Measurements from ENCODE around the gene FOXO6. TPM values are rescaled to one million over a fixed set of nuclear protein-coding genes. Genes with fewer than 3 reads are reported as not detected.

FOXO6 gene
- total RNA-seq, 5 donors from 2014 or later (not counting 1 experiment from before 2014, with no cell fraction given), result 0.13 to 0.70 (median 0.63) TPM; not detected in 2

- Histone ChIP-seq H3K36me3 (ENCODE audit: control insufficient read depth in 2 of 2, extremely low read depth in 1 of 2, insufficient read depth in 1 of 2, low read length in 1 of 2) (no peaks in the 10 kb centered on the region), H3K27ac (ENCODE audit: low read length) (no peak overlapping the region), H3K4me3 (ENCODE audit: control insufficient read depth in 1 of 2, extremely low read depth in 1 of 2, low read length in 1 of 2) (no peak overlapping the region), H3K27me3 (replicated peaks in 1 of 2; ENCODE audit: control insufficient read depth in 2 of 2, extremely low read depth in 1 of 2, insufficient read depth in 2 of 2, low read length in 1 of 2) (peaks cover 5 to 79% of the 10 kb centered on the region in 2 experiments), H3K4me1 (ENCODE audit: control insufficient read depth in 1 of 2, extremely low read depth in 1 of 2, insufficient read depth in 2 of 2, low read length in 2 of 2) (peaks cover 0 to 22% of the 10 kb centered on the region in 2 experiments), H3K9me3 (no peaks in the 10 kb centered on the region)
- Mint-ChIP-seq H3K27ac (no peak overlapping the region), H3K36me3 (no peaks in the 10 kb centered on the region), H3K4me3 (peak overlapping the region; percentile 53 to 75 (median 53)), H3K4me1 (peaks cover 16 to 18% (median 17%) of the 10 kb centered on the region in 3 donors), H3K27me3 (peaks cover 51 to 74% of the 10 kb centered on the region in 2 donors), H3K9me3 (no peaks in the 10 kb centered on the region)
- no peak for ATAC-seq (replicated peaks in 1 of 4)
- CTCF ChIA-PET, result no interaction called here
- POLR2A ChIA-PET, result no interaction called here
- no peak for DNase-seq
- WGBS (ENCODE audit: insufficient coverage), result 79% methylated on average over 2 of the region's 2 CpGs
Observed at GRCh38 chr1:41380195-41380594, 19.0 kb downstream of the FOXO6 start.

- Histone ChIP-seq H3K4me3 (ENCODE audit: control insufficient read depth in 1 of 2, extremely low read depth in 1 of 2, low read length in 1 of 2) (peak overlapping the region in 1 of 2 donors; percentile 65), H3K4me1 (ENCODE audit: control insufficient read depth in 1 of 2, extremely low read depth in 1 of 2, insufficient read depth in 2 of 2, low read length in 2 of 2) (peaks cover 0 to 22% of the 10 kb centered on the region in 2 experiments), H3K27me3 (replicated peaks in 1 of 2; ENCODE audit: control insufficient read depth in 2 of 2, extremely low read depth in 1 of 2, insufficient read depth in 2 of 2, low read length in 1 of 2) (peaks cover 5 to 83% of the 10 kb centered on the region in 2 experiments), H3K36me3 (ENCODE audit: control insufficient read depth in 2 of 2, extremely low read depth in 1 of 2, insufficient read depth in 1 of 2, low read length in 1 of 2) (no peaks in the 10 kb centered on the region), H3K9me3 (no peaks in the 10 kb centered on the region), H3K27ac (ENCODE audit: low read length) (no peak overlapping the region)
- Mint-ChIP-seq H3K27ac (no peak overlapping the region), H3K4me3 (peak overlapping the region; percentile 75 to 85 (median 80)), H3K9me3 (no peaks in the 10 kb centered on the region), H3K36me3 (no peaks in the 10 kb centered on the region), H3K4me1 (peaks cover 16 to 18% (median 17%) of the 10 kb centered on the region in 3 donors), H3K27me3 (peaks cover 51 to 73% of the 10 kb centered on the region in 2 donors)
- ChIA-PET CTCF (no interaction called here), POLR2A (no interaction called here)
- 21% methylated on average over 25 of the region's 29 CpGs for WGBS (ENCODE audit: insufficient coverage)
- ATAC-seq (replicated peaks in 1 of 4), result peak in 2 of 4 experiments; percentile 2
- peak in 2 of 35 experiments; percentile 34 to 40 for DNase-seq
Observed at GRCh38 chr1:41380979-41381691, 19.9 kb downstream of the FOXO6 start.

DNA sequence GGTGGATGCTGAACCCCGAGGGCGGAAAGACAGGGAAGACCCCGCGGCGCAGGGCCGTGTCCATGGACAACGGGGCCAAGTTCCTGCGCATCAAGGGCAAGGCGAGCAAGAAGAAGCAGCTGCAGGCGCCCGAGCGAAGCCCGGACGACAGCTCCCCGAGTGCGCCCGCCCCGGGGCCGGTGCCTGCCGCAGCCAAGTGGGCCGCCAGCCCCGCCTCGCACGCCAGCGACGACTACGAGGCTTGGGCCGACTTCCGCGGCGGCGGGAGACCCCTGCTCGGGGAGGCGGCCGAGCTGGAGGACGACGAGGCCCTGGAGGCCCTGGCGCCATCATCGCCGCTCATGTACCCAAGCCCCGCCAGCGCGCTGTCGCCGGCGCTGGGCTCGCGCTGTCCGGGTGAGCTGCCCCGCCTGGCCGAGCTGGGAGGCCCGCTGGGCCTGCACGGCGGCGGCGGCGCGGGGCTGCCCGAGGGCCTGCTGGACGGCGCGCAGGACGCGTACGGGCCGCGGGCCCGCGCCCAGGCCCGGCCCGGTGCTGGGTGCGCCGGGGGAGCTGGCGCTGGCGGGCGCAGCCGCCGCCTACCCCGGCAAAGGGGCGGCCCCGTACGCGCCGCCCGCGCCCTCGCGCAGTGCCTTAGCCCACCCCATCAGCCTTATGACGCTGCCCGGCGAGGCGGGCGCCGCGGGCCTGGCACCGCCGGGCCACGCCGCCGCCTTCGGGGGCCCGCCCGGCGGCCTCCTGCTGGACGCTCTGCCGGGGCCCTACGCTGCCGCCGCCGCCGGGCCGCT is 20.7 kb downstream of the FOXO6 start:
- H3K27me3 ChIP-seq (replicated peaks in 1 of 2; ENCODE audit: control insufficient read depth in 2 of 2, extremely low read depth in 1 of 2, insufficient read depth in 2 of 2, low read length in 1 of 2), result peaks cover 5 to 88% of the 10 kb centered on the region in 2 experiments
- no peaks in the 10 kb centered on the region for H3K9me3 Mint-ChIP-seq

GRCh38 chr1:41382480-41383090 is 21.4 kb downstream of the FOXO6 start:
- POLR2A ChIA-PET, result no interaction called here
- H3K4me3 ChIP-seq (ENCODE audit: control insufficient read depth in 1 of 2, extremely low read depth in 1 of 2, low read length in 1 of 2), result peak overlapping the region in 1 of 2 donors; percentile 66
- no peaks in the 10 kb centered on the region for H3K9me3 ChIP-seq
- CTCF ChIA-PET, result no interaction called here
- peaks cover 5 to 88% of the 10 kb centered on the region in 2 experiments for H3K27me3 ChIP-seq (replicated peaks in 1 of 2; ENCODE audit: control insufficient read depth in 2 of 2, extremely low read depth in 1 of 2, insufficient read depth in 2 of 2, low read length in 1 of 2)
- H3K27ac ChIP-seq (ENCODE audit: low read length), result no peak overlapping the region
- ATAC-seq (replicated peaks in 1 of 4) (no peak), DNase-seq (no peak)
- H3K4me1 ChIP-seq (ENCODE audit: control insufficient read depth in 1 of 2, extremely low read depth in 1 of 2, insufficient read depth in 2 of 2, low read length in 2 of 2), result peaks cover 0 to 22% of the 10 kb centered on the region in 2 experiments
- H3K36me3 ChIP-seq (ENCODE audit: control insufficient read depth in 2 of 2, extremely low read depth in 1 of 2, insufficient read depth in 1 of 2, low read length in 1 of 2), result no peaks in the 10 kb centered on the region
- Mint-ChIP-seq H3K27ac (no peak overlapping the region), H3K4me1 (peaks cover 16 to 18% (median 17%) of the 10 kb centered on the region in 3 donors), H3K4me3 (peak overlapping the region; percentile 50 to 81 (median 50)), H3K9me3 (no peaks in the 10 kb centered on the region), H3K27me3 (peaks cover 43 to 77% of the 10 kb centered on the region in 2 donors), H3K36me3 (no peaks in the 10 kb centered on the region)
- WGBS (ENCODE audit: insufficient coverage), result 7% methylated on average over 40 of the region's 48 CpGs

More for the DNA sequence above, 20.7 kb downstream of the FOXO6 start:
- H3K27ac Mint-ChIP-seq, result no peak overlapping the region
- ChIA-PET CTCF (no interaction called here), POLR2A (no interaction called here)
- Histone ChIP-seq H3K27ac (ENCODE audit: low read length) (no peak overlapping the region), H3K36me3 (ENCODE audit: control insufficient read depth in 2 of 2, extremely low read depth in 1 of 2, insufficient read depth in 1 of 2, low read length in 1 of 2) (no peaks in the 10 kb centered on the region), H3K4me3 (ENCODE audit: control insufficient read depth in 1 of 2, extremely low read depth in 1 of 2, low read length in 1 of 2) (peak overlapping the region in 1 of 2 donors; percentile 66), H3K4me1 (ENCODE audit: control insufficient read depth in 1 of 2, extremely low read depth in 1 of 2, insufficient read depth in 2 of 2, low read length in 2 of 2) (peaks cover 0 to 22% of the 10 kb centered on the region in 2 experiments), H3K9me3 (no peaks in the 10 kb centered on the region)
- 1% methylated on average over 100 of the region's 112 CpGs for WGBS (ENCODE audit: insufficient coverage)
- peaks cover 16 to 18% (median 17%) of the 10 kb centered on the region in 3 donors for H3K4me1 Mint-ChIP-seq
- DNase-seq (peak in 12 of 35 experiments; percentile 17 to 60 (median 34)), ATAC-seq (replicated peaks in 1 of 4) (peak; percentile 82 to 85 (median 84))
- H3K36me3 Mint-ChIP-seq, result no peaks in the 10 kb centered on the region
- peak overlapping the region; percentile 75 to 85 (median 80) for H3K4me3 Mint-ChIP-seq
- peaks cover 45 to 77% of the 10 kb centered on the region in 2 donors for H3K27me3 Mint-ChIP-seq

DNA sequence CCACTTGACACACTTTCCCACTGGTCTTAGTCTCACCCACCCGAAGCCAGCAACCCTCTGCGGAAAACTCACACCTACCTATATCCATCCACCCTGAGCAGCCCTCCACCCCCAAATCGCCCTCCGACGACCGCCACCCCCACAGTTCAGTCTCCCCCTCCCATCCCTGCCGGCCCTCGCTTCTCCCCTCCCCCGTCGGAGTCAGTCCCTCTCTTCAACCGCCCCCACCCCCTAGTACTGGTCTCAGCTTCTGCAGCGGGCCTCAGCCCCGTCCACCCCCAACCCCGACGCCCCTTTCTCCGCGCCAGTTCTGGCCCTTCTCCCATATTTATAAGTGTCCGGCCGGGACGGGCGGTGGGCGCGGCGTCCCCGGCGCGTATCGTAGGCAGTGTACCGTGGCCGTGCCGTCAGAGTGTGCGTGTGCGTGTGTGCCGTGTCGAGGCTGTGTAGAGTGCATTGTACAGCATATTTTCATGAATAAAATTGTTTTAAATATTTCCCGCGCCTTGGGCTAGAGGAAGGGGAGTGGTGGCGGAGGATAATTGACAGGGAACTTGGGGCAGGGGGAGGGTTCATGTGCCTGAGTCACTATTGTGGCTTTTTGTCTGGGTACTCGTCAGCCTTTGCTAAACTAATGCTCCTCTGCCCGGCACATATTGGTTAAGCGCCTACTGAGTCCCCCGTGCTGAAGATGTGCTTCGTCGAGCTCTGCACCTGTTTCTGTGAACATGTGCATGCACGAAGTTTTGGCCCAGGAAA is 22.0 kb downstream of the FOXO6 start:
- ChIA-PET POLR2A (no interaction called here), CTCF (no interaction called here)
- peaks cover 0 to 22% of the 10 kb centered on the region in 2 experiments for H3K4me1 ChIP-seq (ENCODE audit: control insufficient read depth in 1 of 2, extremely low read depth in 1 of 2, insufficient read depth in 2 of 2, low read length in 2 of 2)
- H3K36me3 Mint-ChIP-seq, result no peaks in the 10 kb centered on the region
- H3K4me3 Mint-ChIP-seq, result peak overlapping the region; percentile 65 to 81 (median 71)
- peaks cover 43 to 72% of the 10 kb centered on the region in 2 donors for H3K27me3 Mint-ChIP-seq
- peaks cover 16 to 18% (median 17%) of the 10 kb centered on the region in 3 donors for H3K4me1 Mint-ChIP-seq
- H3K36me3 ChIP-seq (ENCODE audit: control insufficient read depth in 2 of 2, extremely low read depth in 1 of 2, insufficient read depth in 1 of 2, low read length in 1 of 2), result no peaks in the 10 kb centered on the region
- no peak overlapping the region for H3K27ac ChIP-seq (ENCODE audit: low read length)
- peaks cover 5 to 88% of the 10 kb centered on the region in 2 experiments for H3K27me3 ChIP-seq (replicated peaks in 1 of 2; ENCODE audit: control insufficient read depth in 2 of 2, extremely low read depth in 1 of 2, insufficient read depth in 2 of 2, low read length in 1 of 2)
- whole genome bisulfite sequencing (ENCODE audit: insufficient coverage), result 7% methylated on average over 22 of the region's 45 CpGs
- H3K9me3 ChIP-seq, result no peaks in the 10 kb centered on the region
- H3K4me3 ChIP-seq (ENCODE audit: control insufficient read depth in 1 of 2, extremely low read depth in 1 of 2, low read length in 1 of 2), result peak overlapping the region in 1 of 2 donors; percentile 25
- H3K27ac Mint-ChIP-seq, result no peak overlapping the region
- peak; percentile 33 to 68 (median 54) for ATAC-seq (replicated peaks in 1 of 4)
- DNase-seq, result peak in 9 of 35 experiments; percentile 14 to 47 (median 31)
- H3K9me3 Mint-ChIP-seq, result no peaks in the 10 kb centered on the region
